SK-N-SH treated with all-trans-retinoic acid at 6 μM for 48 hours (cell line): ENCODE data around the gene LRRC8E.

Experiments
- ATAC-seq: fragments of 200-7000 bp; cut with Tn5 transposase; 3 replicates; pipeline ENCODE4 v1.9.1; 2020; ENCODE audit warnings: mild to moderate bottlenecking, moderate library complexity
- ARNTL ChIP-seq: fragments of 450-650 bp; formaldehyde crosslinking; IDR thresholded peaks from 2 replicates; pipeline ENCODE4 v1.5.0; 2020; ENCODE audit warnings: low read depth, mild to moderate bottlenecking, moderate library complexity, borderline replicate concordance
- CREB5 ChIP-seq: fragments of 250-450 bp; sonication (Bioruptor Pico); IDR thresholded peaks from 2 replicates; pipeline ENCODE4 v1.5.1; 2020; ENCODE audit warnings: low read depth, mild to moderate bottlenecking, moderate library complexity
- CSDC2 ChIP-seq: fragments of 250-450 bp; sonication (Bioruptor Pico); IDR thresholded peaks from 2 replicates; pipeline ENCODE4 v1.5.0; 2020; ENCODE audit warnings: mild to moderate bottlenecking, moderate library complexity
- CSRNP3 ChIP-seq: fragments of 250-450 bp; sonication (Bioruptor Pico); IDR thresholded peaks from 2 replicates; pipeline ENCODE4 v1.5.1; 2021; ENCODE audit warnings: mild to moderate bottlenecking, moderate library complexity
- ESRRG ChIP-seq: fragments of 250-450 bp; sonication (Bioruptor Pico); IDR thresholded peaks from 2 replicates; pipeline ENCODE4 v1.6.1; 2021; ENCODE audit warnings: mild to moderate bottlenecking
- GLIS3 ChIP-seq: fragments of 250-450 bp; sonication (Bioruptor Pico); IDR thresholded peaks from 2 replicates; pipeline ENCODE4 v1.5.0; 2020; ENCODE audit warnings: mild to moderate bottlenecking, moderate library complexity
- ISL1 ChIP-seq: fragments of 250-450 bp; sonication (Bioruptor Pico); IDR thresholded peaks from 2 replicates; pipeline ENCODE4 v2.1.2; 2022; ENCODE audit warnings: mild to moderate bottlenecking, moderate library complexity
- OSR1 ChIP-seq: fragments of 250-450 bp; sonication (Bioruptor Pico); IDR thresholded peaks from 2 replicates; pipeline ENCODE4 v1.8.0; 2022; ENCODE audit warnings: moderate library complexity, mild to moderate bottlenecking, inconsistent platforms
- PATZ1 ChIP-seq: fragments of 250-450 bp; sonication (Bioruptor Pico); IDR thresholded peaks from 2 replicates; pipeline ENCODE4 v1.8.0; 2020; ENCODE audit warnings: mild to moderate bottlenecking, moderate library complexity, borderline replicate concordance
- POU6F1 ChIP-seq: fragments of 250-450 bp; sonication (Bioruptor Pico); IDR thresholded peaks from 2 replicates; pipeline ENCODE4 v1.8.0; 2021; ENCODE audit warnings: low read depth, mild to moderate bottlenecking, moderate library complexity, borderline replicate concordance
- PPARA ChIP-seq: fragments of 250-450 bp; sonication (Bioruptor Pico); IDR thresholded peaks from 2 replicates; pipeline ENCODE4 v1.5.0; 2020; ENCODE audit warnings: mild to moderate bottlenecking, borderline replicate concordance
- RARB ChIP-seq: fragments of 250-450 bp; sonication (Bioruptor Pico); IDR thresholded peaks from 2 replicates; pipeline ENCODE4 v1.8.0; 2021; ENCODE audit warnings: mild to moderate bottlenecking, moderate library complexity
- SNAI2 ChIP-seq: fragments of 250-450 bp; sonication (Bioruptor Pico); IDR thresholded peaks from 2 replicates; pipeline ENCODE4 v1.5.0; 2020; ENCODE audit warnings: mild to moderate bottlenecking, moderate library complexity
- TOX ChIP-seq: fragments of 250-450 bp; sonication (Bioruptor Pico); IDR thresholded peaks from 2 replicates; pipeline ENCODE4 v1.8.0; 2021; ENCODE audit warnings: mild to moderate bottlenecking, moderate library complexity, borderline replicate concordance
- TSHZ2 ChIP-seq: fragments of 250-450 bp; sonication (Bioruptor Pico); IDR thresholded peaks from 2 replicates; pipeline ENCODE4 v1.5.0; 2020; ENCODE audit warnings: mild to moderate bottlenecking, moderate library complexity
- ZFP3 ChIP-seq: fragments of 250-450 bp; sonication (Bioruptor Pico); IDR thresholded peaks from 2 replicates; pipeline ENCODE4 v1.5.0; 2020; ENCODE audit warnings: mild to moderate bottlenecking, moderate library complexity
- ZFP30 ChIP-seq: fragments of 450-650 bp; formaldehyde crosslinking; IDR thresholded peaks from 2 replicates; pipeline ENCODE4 v1.5.0; 2022; ENCODE audit warnings: mild to moderate bottlenecking, moderate library complexity
- ZNF565 ChIP-seq: fragments of 450-650 bp; formaldehyde crosslinking; conservative IDR thresholded peaks from 2 replicates; pipeline ENCODE4 v1.5.0; 2020; ENCODE audit warnings: low read depth, mild to moderate bottlenecking, moderate library complexity
- ZNF70 ChIP-seq: fragments of 450-650 bp; formaldehyde crosslinking; IDR thresholded peaks from 2 replicates; pipeline ENCODE4 v1.5.0; 2020; ENCODE audit warnings: mild to moderate bottlenecking, moderate library complexity
- ZNF8 ChIP-seq: fragments of 450-650 bp; formaldehyde crosslinking; IDR thresholded peaks from 2 replicates; pipeline ENCODE4 v1.5.0; 2020; ENCODE audit warnings: mild to moderate bottlenecking, moderate library complexity

LRRC8E gene

GRCh38 chr19:7900401-7900870 lies 12.1 kb downstream of the LRRC8E start:
- no peak for ATAC-seq
- TF ChIP-seq RARB (CRISPR knock-in tag), result no peak
- TF ChIP-seq, all 23 proteins: peak for 0

GRCh38 chr19:7900931-7901330 lies 12.6 kb downstream of the LRRC8E start:
- TF ChIP-seq ISL1 (no peak), GLIS3 (CRISPR knock-in tag) (no peak), ARNTL (CRISPR knock-in tag) (no peak), POU6F1 (no peak), ZFP30 (CRISPR knock-in tag) (no peak), SNAI2 (CRISPR knock-in tag) (no peak), CREB5 (no peak), OSR1 (CRISPR knock-in tag) (no peak), TOX (CRISPR knock-in tag) (no peak), ZNF565 (CRISPR knock-in tag) (no peak), TSHZ2 (CRISPR knock-in tag) (no peak), CSRNP3 (no peak), ZFP3 (CRISPR knock-in tag) (no peak), CSDC2 (CRISPR knock-in tag) (no peak), PATZ1 (CRISPR knock-in tag) (no peak), ZNF8 (CRISPR knock-in tag) (no peak), ZNF70 (no peak)
- ATAC-seq, result no peak

GRCh38 chr19:7901337-7901736 lies 13.0 kb downstream of the LRRC8E start:
- no peak for TF ChIP-seq SNAI2 (CRISPR knock-in tag)
- TF ChIP-seq ZNF8 (CRISPR knock-in tag), result no peak
- no peak for TF ChIP-seq TSHZ2 (CRISPR knock-in tag)
- TF ChIP-seq RARB (CRISPR knock-in tag), result no peak
- no peak for TF ChIP-seq ISL1
- no peak for TF ChIP-seq PPARA (CRISPR knock-in tag)
- no peak for TF ChIP-seq ESRRG (CRISPR knock-in tag)
- TF ChIP-seq ARNTL (CRISPR knock-in tag), result no peak
- TF ChIP-seq CSDC2 (CRISPR knock-in tag), result no peak
- TF ChIP-seq POU6F1, result no peak
- TF ChIP-seq, all 23 proteins: peak for 0
- ATAC-seq, result no peak
